ENCODE data around the gene KCNQ1.

DNA sequence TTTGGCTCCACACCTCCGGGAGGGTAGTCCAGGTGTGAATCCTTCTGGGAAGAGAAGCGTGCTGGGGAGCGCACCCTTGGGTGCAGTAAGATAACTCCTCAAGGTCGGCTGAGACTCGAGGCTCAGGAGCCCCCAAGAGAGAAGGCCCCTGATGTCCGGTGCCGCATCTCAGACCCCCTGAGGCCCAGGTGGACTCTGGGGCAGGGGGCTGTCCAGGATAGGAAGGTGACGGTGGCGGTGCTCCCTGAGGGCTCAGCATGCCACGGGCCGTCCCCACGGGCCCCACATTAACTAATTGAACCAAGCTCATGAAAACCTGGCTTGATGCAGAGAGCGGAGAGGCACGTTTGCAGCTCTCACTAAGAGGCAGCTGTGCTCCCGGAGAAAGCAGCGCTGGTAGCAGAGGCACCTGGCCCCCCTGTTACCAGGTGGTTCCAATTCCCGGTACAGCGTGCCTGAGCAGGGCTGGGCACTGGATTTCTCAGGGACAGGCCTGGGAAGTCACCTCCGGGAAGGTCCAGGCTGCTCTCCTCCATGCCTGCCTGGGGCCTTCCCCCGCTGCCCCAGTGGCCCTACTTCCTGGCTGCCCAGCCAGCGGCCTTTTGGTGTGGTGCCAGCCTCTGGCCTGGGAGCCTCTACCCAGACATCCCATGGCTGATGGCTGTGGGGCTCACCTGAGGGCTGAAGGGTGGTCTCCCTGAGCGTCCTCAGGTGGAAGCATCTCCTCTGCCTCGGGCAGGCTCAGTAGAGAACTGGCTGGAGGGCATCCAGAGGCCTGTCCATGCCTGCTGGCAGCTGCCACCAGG lies 1.1 kb downstream of the KCNQ1 start:
- TF ChIP-seq CTCF (IDR thresholded peaks at IDR 0.05) (no peak), POLR2A (IDR thresholded peaks at IDR 0.05) (no peak)

Measured in adrenal gland (tissue), 5 donors.